ENCODE measurements around the gene TARS3. TPM values are rescaled to one million over a fixed set of nuclear protein-coding genes. Genes with fewer than 3 reads are reported as not detected.
A peak's percentile ranks its signal among the peaks of the same experiment; 100 is the strongest.

TARS3 gene
- total RNA-seq, 1 experiment from 2014 or later: 14.1 TPM

DNA sequence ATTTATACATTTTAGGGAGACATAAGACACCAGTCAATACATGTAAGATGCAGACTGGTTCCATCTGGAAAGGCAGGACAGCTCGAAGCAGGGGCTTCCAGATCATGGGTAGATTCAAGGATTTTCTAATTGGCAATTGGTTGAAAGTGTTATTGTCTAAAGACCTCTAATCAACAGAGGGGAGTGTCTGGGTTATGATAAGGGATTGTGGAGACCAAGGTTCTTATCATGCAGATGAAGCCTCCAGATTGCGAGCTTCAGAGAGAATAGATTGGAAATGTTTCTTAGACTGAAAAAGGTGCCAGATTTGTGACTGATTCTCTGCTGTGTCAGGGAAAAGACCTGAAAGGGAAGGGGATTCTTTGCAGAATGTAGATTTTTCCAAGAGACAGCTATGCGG lies 87.2 kb downstream of the TARS3 start:
- WGBS (ENCODE audit: extremely low coverage, insufficient read length, low lambda C conversion rate): no CpG with 5 or more reads among the region's 3 CpGs
- no peak overlapping the region for H2BK20ac ChIP-seq (ENCODE audit: low read depth, low read length, poor library complexity, severe bottlenecking)
- Mint-ChIP-seq H3K4me1 (peaks cover 14 to 16% of the 10 kb centered on the region in 2 experiments), H3K9me3 (no peaks in the 10 kb centered on the region), H3K4me3 (no peak overlapping the region), H3K27me3 (ENCODE audit: low read depth) (no peaks in the 10 kb centered on the region), H3K36me3 (ENCODE audit: insufficient read depth in 1 of 3, low read depth in 3 of 3) (peaks cover 0 to 16% (median 12%) of the 10 kb centered on the region in 3 experiments; a peak in 5 of 7 replicates), H3K27ac (peak overlapping the region in 1 of 3 experiments; percentile 9; a peak in 1 of 7 replicates)
- H3K4me1 ChIP-seq (ENCODE audit: insufficient read depth, low read length): no peaks in the 10 kb centered on the region
- no peak for TF ChIP-seq CTCF (conservative IDR thresholded peaks at IDR 0.05)
- H3K18ac ChIP-seq (ENCODE audit: insufficient read length, low read depth, low read length): no peak overlapping the region
- H3K79me2 ChIP-seq (ENCODE audit: insufficient read depth, low read length): no peaks in the 10 kb centered on the region
- H2BK15ac ChIP-seq (ENCODE audit: low read depth, low read length): no peak overlapping the region
- H3K79me1 ChIP-seq (ENCODE audit: insufficient read depth, low read depth, low read length, poor library complexity, severe bottlenecking): peaks cover 2% of the 10 kb centered on the region
- H3K9me3 ChIP-seq (ENCODE audit: control insufficient read depth, low read depth, low read length): no peaks in the 10 kb centered on the region
- no peak overlapping the region for H2AK5ac ChIP-seq (ENCODE audit: insufficient read length, low read length)
- H3K56ac ChIP-seq (ENCODE audit: insufficient read length, low read depth, low read length): no peak overlapping the region
- H3K4me2 ChIP-seq (ENCODE audit: insufficient read depth, insufficient read length, low read length): no peak overlapping the region
- H2BK120ac ChIP-seq (ENCODE audit: low read depth, low read length, poor library complexity, severe bottlenecking): no peak overlapping the region
- no peak overlapping the region for H3K23ac ChIP-seq (ENCODE audit: insufficient read length, low read depth, low read length)
- no peak overlapping the region for H3T11ph ChIP-seq (ENCODE audit: low read length)
- no peak overlapping the region for H3K9ac ChIP-seq (ENCODE audit: extremely low read depth, insufficient read length, low read length)
- H4K8ac ChIP-seq (replicated peaks; ENCODE audit: insufficient read length, low read depth, low read length): no peak overlapping the region
- no peak overlapping the region for H4K91ac ChIP-seq (ENCODE audit: insufficient read length, low read depth, low read length)
- no peak overlapping the region for H2AFZ ChIP-seq (ENCODE audit: low read length)
- H3K27me3 ChIP-seq (ENCODE audit: insufficient read depth, low read length): no peaks in the 10 kb centered on the region
- H2BK12ac ChIP-seq (ENCODE audit: insufficient read length, low read depth, low read length): no peak overlapping the region
- H2BK5ac ChIP-seq (ENCODE audit: insufficient read length, low read length): no peak overlapping the region
- H3K4ac ChIP-seq (ENCODE audit: low read depth, low read length): no peak overlapping the region
- H3K14ac ChIP-seq (ENCODE audit: insufficient read depth, low read length): no peak overlapping the region
- DNase-seq: no peak
- H3K27ac ChIP-seq (ENCODE audit: insufficient read length, low read depth, low read length): no peak overlapping the region
- no peak overlapping the region for H4K5ac ChIP-seq (ENCODE audit: insufficient read length, low read depth, low read length)
- no peaks in the 10 kb centered on the region for H4K20me1 ChIP-seq (ENCODE audit: control insufficient read depth, insufficient read depth, insufficient read length)
- H3K23me2 ChIP-seq (ENCODE audit: insufficient read length, low read depth, low read length, poor library complexity, severe bottlenecking): no peaks in the 10 kb centered on the region
